SK-N-SH treated with all-trans-retinoic acid at 6 μM for 48 hours (cell line): ENCODE data around the gene ARL4D.

Source experiments
- GLIS3 ChIP-seq: fragments of 250-450 bp; sonication (Bioruptor Pico); IDR thresholded peaks from 2 replicates; pipeline ENCODE4 v1.5.0; 2020; ENCODE audit warnings: mild to moderate bottlenecking, moderate library complexity
- OSR1 ChIP-seq: fragments of 250-450 bp; sonication (Bioruptor Pico); IDR thresholded peaks from 2 replicates; pipeline ENCODE4 v1.8.0; 2022; ENCODE audit warnings: moderate library complexity, mild to moderate bottlenecking, inconsistent platforms
- RARB ChIP-seq: fragments of 250-450 bp; sonication (Bioruptor Pico); IDR thresholded peaks from 2 replicates; pipeline ENCODE4 v1.8.0; 2021; ENCODE audit warnings: mild to moderate bottlenecking, moderate library complexity
- ZC3H10 ChIP-seq: fragments of 250-450 bp; sonication (Bioruptor Pico); IDR thresholded peaks from 2 replicates; pipeline ENCODE4 v1.5.1; 2021; ENCODE audit warnings: mild to moderate bottlenecking, moderate library complexity
- ZFP30 ChIP-seq: fragments of 450-650 bp; formaldehyde crosslinking; IDR thresholded peaks from 2 replicates; pipeline ENCODE4 v1.5.0; 2022; ENCODE audit warnings: mild to moderate bottlenecking, moderate library complexity
- TF ChIP-seq, protein P1 (sequence below): fragments of 250-450 bp; sonication (Bioruptor Pico); IDR thresholded peaks from 2 replicates; pipeline ENCODE4 v1.8.0; 2020; ENCODE audit warnings: mild to moderate bottlenecking, moderate library complexity, borderline replicate concordance
- TF ChIP-seq, protein P2 (sequence below): fragments of 250-450 bp; sonication (Bioruptor Pico); IDR thresholded peaks from 2 replicates; pipeline ENCODE4 v1.5.0; 2020; ENCODE audit warnings: mild to moderate bottlenecking, moderate library complexity

DNA sequence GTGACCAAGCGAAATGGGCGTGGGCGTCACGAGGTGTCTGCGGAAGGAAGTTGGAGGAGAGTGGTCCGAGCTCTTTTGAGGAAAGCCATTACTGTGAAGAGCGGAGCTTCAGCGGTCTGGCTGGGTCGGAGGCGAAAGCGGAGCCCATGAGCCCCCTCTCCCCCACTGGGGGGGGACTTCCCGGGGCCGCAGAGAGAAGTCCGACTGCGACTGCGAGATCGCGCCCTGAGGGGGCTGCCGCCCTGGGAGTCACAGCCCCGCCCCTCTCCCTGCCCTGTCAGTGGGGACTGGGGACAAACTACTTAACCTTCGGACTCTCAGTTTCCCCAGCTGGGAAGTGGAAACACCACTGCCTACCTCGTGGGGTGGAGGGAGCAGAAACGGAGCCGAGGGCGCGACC, 20.0 kb upstream of the ARL4D start:
- TF ChIP-seq GLIS3 (no peak), RARB (no peak), ZFP30 (CRISPR knock-in tag) (no peak), OSR1 (CRISPR knock-in tag) (no peak), ZC3H10 (CRISPR knock-in tag) (no peak)
- TF ChIP-seq, protein P1, sequence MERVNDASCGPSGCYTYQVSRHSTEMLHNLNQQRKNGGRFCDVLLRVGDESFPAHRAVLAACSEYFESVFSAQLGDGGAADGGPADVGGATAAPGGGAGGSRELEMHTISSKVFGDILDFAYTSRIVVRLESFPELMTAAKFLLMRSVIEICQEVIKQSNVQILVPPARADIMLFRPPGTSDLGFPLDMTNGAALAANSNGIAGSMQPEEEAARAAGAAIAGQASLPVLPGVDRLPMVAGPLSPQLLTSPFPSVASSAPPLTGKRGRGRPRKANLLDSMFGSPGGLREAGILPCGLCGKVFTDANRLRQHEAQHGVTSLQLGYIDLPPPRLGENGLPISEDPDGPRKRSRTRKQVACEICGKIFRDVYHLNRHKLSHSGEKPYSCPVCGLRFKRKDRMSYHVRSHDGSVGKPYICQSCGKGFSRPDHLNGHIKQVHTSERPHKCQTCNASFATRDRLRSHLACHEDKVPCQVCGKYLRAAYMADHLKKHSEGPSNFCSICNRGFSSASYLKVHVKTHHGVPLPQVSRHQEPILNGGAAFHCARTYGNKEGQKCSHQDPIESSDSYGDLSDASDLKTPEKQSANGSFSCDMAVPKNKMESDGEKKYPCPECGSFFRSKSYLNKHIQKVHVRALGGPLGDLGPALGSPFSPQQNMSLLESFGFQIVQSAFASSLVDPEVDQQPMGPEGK (CRISPR knock-in tag): no peak
- TF ChIP-seq, protein P2, sequence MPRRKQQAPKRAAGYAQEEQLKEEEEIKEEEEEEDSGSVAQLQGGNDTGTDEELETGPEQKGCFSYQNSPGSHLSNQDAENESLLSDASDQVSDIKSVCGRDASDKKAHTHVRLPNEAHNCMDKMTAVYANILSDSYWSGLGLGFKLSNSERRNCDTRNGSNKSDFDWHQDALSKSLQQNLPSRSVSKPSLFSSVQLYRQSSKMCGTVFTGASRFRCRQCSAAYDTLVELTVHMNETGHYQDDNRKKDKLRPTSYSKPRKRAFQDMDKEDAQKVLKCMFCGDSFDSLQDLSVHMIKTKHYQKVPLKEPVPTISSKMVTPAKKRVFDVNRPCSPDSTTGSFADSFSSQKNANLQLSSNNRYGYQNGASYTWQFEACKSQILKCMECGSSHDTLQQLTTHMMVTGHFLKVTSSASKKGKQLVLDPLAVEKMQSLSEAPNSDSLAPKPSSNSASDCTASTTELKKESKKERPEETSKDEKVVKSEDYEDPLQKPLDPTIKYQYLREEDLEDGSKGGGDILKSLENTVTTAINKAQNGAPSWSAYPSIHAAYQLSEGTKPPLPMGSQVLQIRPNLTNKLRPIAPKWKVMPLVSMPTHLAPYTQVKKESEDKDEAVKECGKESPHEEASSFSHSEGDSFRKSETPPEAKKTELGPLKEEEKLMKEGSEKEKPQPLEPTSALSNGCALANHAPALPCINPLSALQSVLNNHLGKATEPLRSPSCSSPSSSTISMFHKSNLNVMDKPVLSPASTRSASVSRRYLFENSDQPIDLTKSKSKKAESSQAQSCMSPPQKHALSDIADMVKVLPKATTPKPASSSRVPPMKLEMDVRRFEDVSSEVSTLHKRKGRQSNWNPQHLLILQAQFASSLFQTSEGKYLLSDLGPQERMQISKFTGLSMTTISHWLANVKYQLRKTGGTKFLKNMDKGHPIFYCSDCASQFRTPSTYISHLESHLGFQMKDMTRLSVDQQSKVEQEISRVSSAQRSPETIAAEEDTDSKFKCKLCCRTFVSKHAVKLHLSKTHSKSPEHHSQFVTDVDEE: no peak
